ENCODE measurements around the gene CENPS.
A peak's percentile ranks its signal among the peaks of the same experiment; 100 is the strongest.
"Not testable (repeated sequence)": the region's sequence is repeated elsewhere in the genome, so short reads cannot be mapped to it uniquely, and the experiment has no call there.

The CENPS gene

GRCh38 chr1:10424034-10424433 lies 6.2 kb upstream of the CENPS start:
- Histone ChIP-seq H3K4me3 (replicated peaks; ENCODE audit: insufficient read depth, low read length) (no peak overlapping the region), H3K27me3 (ENCODE audit: insufficient read depth, poor library complexity, severe bottlenecking) (no peaks in the 10 kb centered on the region), H3K27ac (replicated peaks) (no peak overlapping the region)
- no peak for DNase-seq (ENCODE audit: low read depth in 1 of 2, low spot score in 1 of 2)
- TF ChIP-seq CTCF (IDR thresholded peaks at IDR 0.05; ENCODE audit: insufficient read depth, low read length) (no peak), POLR2AphosphoS5 (IDR thresholded peaks at IDR 0.05; ENCODE audit: low read depth) (no peak)

- TF ChIP-seq REST (IDR thresholded peaks at IDR 0.05; ENCODE audit: insufficient replicate concordance, low read depth) (no peak), POLR2AphosphoS5 (IDR thresholded peaks at IDR 0.05; ENCODE audit: low read depth) (no peak), SPI1 (IDR thresholded peaks at IDR 0.05; ENCODE audit: borderline replicate concordance, low read depth) (no peak), GABPA (IDR thresholded peaks at IDR 0.05; ENCODE audit: low read depth) (no peak), CTCF (IDR thresholded peaks at IDR 0.05; ENCODE audit: insufficient read depth, low read length) (no peak)
- no peaks in the 10 kb centered on the region for H3K27me3 ChIP-seq (ENCODE audit: insufficient read depth, poor library complexity, severe bottlenecking)
- H3K4me3 ChIP-seq (replicated peaks; ENCODE audit: insufficient read depth, low read length) = no peak overlapping the region
- H3K27ac ChIP-seq (replicated peaks) = no peak overlapping the region
- DNase-seq (ENCODE audit: low read depth in 1 of 2, low spot score in 1 of 2) = no peak
These were observed 5.6 kb upstream of the CENPS start for GRCh38 chr1:10424651-10425050.

- H3K27ac ChIP-seq (replicated peaks); DNase-seq (ENCODE audit: low read depth in 1 of 2, low spot score in 1 of 2); H3K27me3 ChIP-seq (ENCODE audit: insufficient read depth, poor library complexity, severe bottlenecking); H3K4me3 ChIP-seq (replicated peaks; ENCODE audit: insufficient read depth, low read length): not testable (repeated sequence)
These were observed 4.3 kb upstream of the CENPS start for GRCh38 chr1:10425826-10426534.

GRCh38 chr1:10426535-10426848 lies 3.7 kb upstream of the CENPS start:
- H3K4me3 ChIP-seq (replicated peaks; ENCODE audit: insufficient read depth, low read length); DNase-seq (ENCODE audit: low read depth in 1 of 2, low spot score in 1 of 2); H3K27me3 ChIP-seq (ENCODE audit: insufficient read depth, poor library complexity, severe bottlenecking): not testable (repeated sequence)
- peak overlapping the region; percentile 80 for H3K27ac ChIP-seq (replicated peaks)

- DNase-seq (ENCODE audit: low read depth in 1 of 2, low spot score in 1 of 2) = no peak
- TF ChIP-seq SPI1 (IDR thresholded peaks at IDR 0.05; ENCODE audit: borderline replicate concordance, low read depth) (no peak), GABPA (IDR thresholded peaks at IDR 0.05; ENCODE audit: low read depth) (no peak), CTCF (IDR thresholded peaks at IDR 0.05; ENCODE audit: insufficient read depth, low read length) (no peak), REST (IDR thresholded peaks at IDR 0.05; ENCODE audit: insufficient replicate concordance, low read depth) (no peak), POLR2AphosphoS5 (IDR thresholded peaks at IDR 0.05; ENCODE audit: low read depth) (no peak)
- Histone ChIP-seq H3K27me3 (ENCODE audit: insufficient read depth, poor library complexity, severe bottlenecking) (no peaks in the 10 kb centered on the region), H3K27ac (replicated peaks) (no peak overlapping the region), H3K4me3 (replicated peaks; ENCODE audit: insufficient read depth, low read length) (no peak overlapping the region)
These were observed 1.2 kb upstream of the CENPS start for GRCh38 chr1:10428984-10429383.

Data from HL-60 (cell line).